HepG2 (cell line): ENCODE measurements around the gene EIF6. TPM values are rescaled to one million over a fixed set of nuclear protein-coding genes. Genes with fewer than 3 reads are reported as not detected.

ENCODE experiments used
- ETV5 ChIP-seq: IDR thresholded peaks from 2 replicates; pipeline ENCODE4 v1.6.1; 2018; ENCODE audit warnings: missing biosample characterization, missing genetic modification reagents, inconsistent platforms, borderline replicate concordance
- SOX13 ChIP-seq, 3 experiments: fragments of 450-650 bp in 1 of 3; sonication (generic) in 1 of 3; formaldehyde crosslinking in 1 of 3; IDR thresholded peaks in 2 of 3; conservative IDR thresholded peaks in 1 of 3; 2 replicates each; pipeline versions ENCODE4 v1.5.0 to v1.6.1; 2016 to 2020; ENCODE audit warnings: antibody characterized with exemption in 1 of 3, mild to moderate bottlenecking in 1 of 3, missing compliant biosample characterization in 1 of 3, missing genetic modification reagents in 1 of 3, moderate library complexity in 1 of 3
- XBP1 ChIP-seq: sonication (generic); formaldehyde crosslinking; IDR thresholded peaks from 2 replicates; pipeline ENCODE4 v1.5.0; 2020; ENCODE audit warnings: missing genetic modification reagents
- ZNF674 ChIP-seq: sonication (generic); formaldehyde crosslinking; IDR thresholded peaks from 2 replicates; pipeline ENCODE4 v1.5.0; 2020; ENCODE audit warnings: low read depth, mild to moderate bottlenecking, missing genetic modification reagents
- polyA plus RNA-seq, 8 experiments: library from polyadenylated mRNA; depleted of rRNA in 3 of 8; stranded (reverse) in 7 of 8; unstranded in 1 of 8; fragments of >200 nt; fragmentation: Illumina TruSeq in 4 of 8; extraction: Trizol in 4 of 8; gene quantifications; 2 replicates each; pipeline versions ENCODE4 v1.2.1 to v1.2.3, GENCODE V29; 2011 to 2016; ENCODE audit warnings: low read depth in 4 of 8, missing spikeins in 1 of 8, mixed read lengths in 1 of 8; ENCODE audit not compliant: insufficient read depth in 1 of 8
- total RNA-seq, 5 experiments: library from RNA; depleted of rRNA; stranded (reverse); fragments of >200 nt; fragmentation: Illumina TruSeq; extraction: Trizol; gene quantifications; 2 replicates each; pipeline ENCODE4 v1.2.3, GENCODE V29; 2016; ENCODE audit warnings: low read depth in 1 of 5
- TF ChIP-seq, protein P1 (sequence below): sonication (generic); formaldehyde crosslinking; IDR thresholded peaks from 2 replicates; pipeline ENCODE4 v1.5.0; 2020; ENCODE audit warnings: mild to moderate bottlenecking, missing genetic modification reagents, borderline replicate concordance
- TF ChIP-seq, protein P2 (sequence below): sonication (generic); formaldehyde crosslinking; IDR thresholded peaks from 2 replicates; pipeline ENCODE4 v1.4.0; 2020; ENCODE audit warnings: missing genetic modification reagents, mild to moderate bottlenecking, borderline replicate concordance
- TF ChIP-seq, protein P3 (sequence below): sonication (generic); formaldehyde crosslinking; IDR thresholded peaks from 2 replicates; pipeline ENCODE4 v1.5.1; 2020; ENCODE audit warnings: mild to moderate bottlenecking, missing genetic modification reagents, borderline replicate concordance
- TF ChIP-seq, protein P4 (sequence below): IDR thresholded peaks from 2 replicates; pipeline ENCODE4 v1.6.1; 2016
- TF ChIP-seq, protein P5 (sequence below): sonication (generic); formaldehyde crosslinking; IDR thresholded peaks from 2 replicates; pipeline ENCODE4 v1.8.0; 2022; ENCODE audit warnings: missing genetic modification reagents, mild to moderate bottlenecking, moderate library complexity, borderline replicate concordance
- TF ChIP-seq, protein P6 (sequence below): sonication (generic); formaldehyde crosslinking; IDR thresholded peaks from 2 replicates; pipeline ENCODE4 v1.8.0; 2022; ENCODE audit warnings: missing genetic modification reagents, low read depth, mild to moderate bottlenecking, borderline replicate concordance

Gene EIF6
- total and polyA plus RNA-seq, 2 of the 13 experiments (the other 11 are each of a cell fraction or from before 2014, with no cell fraction given): 462 to 466 TPM

DNA sequence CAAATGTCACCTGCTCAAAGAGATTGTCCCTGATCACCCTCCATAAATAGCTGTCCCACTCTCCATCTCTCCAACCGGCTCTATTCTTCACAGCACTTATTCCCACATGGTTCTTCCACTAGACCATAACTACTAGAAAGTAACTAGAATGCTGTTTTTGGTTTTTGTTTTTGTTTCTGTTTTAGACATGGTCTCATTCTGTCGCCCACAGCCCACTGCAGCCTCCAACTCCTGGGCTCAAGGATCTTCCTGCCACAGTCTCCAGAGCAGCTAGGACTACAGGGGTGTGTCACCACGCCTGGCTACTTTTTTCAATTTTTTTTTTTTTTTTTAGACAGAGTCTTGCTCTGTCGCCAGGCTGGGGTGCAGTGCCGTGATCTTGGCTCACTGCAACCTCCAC is 45.8 kb downstream of the EIF6 start (continued):
- TF ChIP-seq, protein P1, sequence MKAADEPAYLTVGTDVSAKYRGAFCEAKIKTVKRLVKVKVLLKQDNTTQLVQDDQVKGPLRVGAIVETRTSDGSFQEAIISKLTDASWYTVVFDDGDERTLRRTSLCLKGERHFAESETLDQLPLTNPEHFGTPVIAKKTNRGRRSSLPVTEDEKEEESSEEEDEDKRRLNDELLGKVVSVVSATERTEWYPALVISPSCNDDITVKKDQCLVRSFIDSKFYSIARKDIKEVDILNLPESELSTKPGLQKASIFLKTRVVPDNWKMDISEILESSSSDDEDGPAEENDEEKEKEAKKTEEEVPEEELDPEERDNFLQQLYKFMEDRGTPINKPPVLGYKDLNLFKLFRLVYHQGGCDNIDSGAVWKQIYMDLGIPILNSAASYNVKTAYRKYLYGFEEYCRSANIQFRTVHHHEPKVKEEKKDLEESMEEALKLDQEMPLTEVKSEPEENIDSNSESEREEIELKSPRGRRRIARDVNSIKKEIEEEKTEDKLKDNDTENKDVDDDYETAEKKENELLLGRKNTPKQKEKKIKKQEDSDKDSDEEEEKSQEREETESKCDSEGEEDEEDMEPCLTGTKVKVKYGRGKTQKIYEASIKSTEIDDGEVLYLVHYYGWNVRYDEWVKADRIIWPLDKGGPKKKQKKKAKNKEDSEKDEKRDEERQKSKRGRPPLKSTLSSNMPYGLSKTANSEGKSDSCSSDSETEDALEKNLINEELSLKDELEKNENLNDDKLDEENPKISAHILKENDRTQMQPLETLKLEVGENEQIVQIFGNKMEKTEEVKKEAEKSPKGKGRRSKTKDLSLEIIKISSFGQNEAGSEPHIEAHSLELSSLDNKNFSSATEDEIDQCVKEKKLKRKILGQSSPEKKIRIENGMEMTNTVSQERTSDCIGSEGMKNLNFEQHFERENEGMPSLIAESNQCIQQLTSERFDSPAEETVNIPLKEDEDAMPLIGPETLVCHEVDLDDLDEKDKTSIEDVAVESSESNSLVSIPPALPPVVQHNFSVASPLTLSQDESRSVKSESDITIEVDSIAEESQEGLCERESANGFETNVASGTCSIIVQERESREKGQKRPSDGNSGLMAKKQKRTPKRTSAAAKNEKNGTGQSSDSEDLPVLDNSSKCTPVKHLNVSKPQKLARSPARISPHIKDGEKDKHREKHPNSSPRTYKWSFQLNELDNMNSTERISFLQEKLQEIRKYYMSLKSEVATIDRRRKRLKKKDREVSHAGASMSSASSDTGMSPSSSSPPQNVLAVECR: no peak
- TF ChIP-seq ZNF674 (CRISPR knock-in tag) (no peak), XBP1 (CRISPR knock-in tag) (no peak), SOX13 (IDR thresholded peaks at IDR 0.05) (no peak), SOX13 (CRISPR knock-in tag; conservative IDR thresholded peaks at IDR 0.05 in 1 of 2, IDR thresholded peaks at IDR 0.05 in 1 of 2) (no peak), ETV5 (CRISPR knock-in tag) (no peak)
- TF ChIP-seq, protein P2, sequence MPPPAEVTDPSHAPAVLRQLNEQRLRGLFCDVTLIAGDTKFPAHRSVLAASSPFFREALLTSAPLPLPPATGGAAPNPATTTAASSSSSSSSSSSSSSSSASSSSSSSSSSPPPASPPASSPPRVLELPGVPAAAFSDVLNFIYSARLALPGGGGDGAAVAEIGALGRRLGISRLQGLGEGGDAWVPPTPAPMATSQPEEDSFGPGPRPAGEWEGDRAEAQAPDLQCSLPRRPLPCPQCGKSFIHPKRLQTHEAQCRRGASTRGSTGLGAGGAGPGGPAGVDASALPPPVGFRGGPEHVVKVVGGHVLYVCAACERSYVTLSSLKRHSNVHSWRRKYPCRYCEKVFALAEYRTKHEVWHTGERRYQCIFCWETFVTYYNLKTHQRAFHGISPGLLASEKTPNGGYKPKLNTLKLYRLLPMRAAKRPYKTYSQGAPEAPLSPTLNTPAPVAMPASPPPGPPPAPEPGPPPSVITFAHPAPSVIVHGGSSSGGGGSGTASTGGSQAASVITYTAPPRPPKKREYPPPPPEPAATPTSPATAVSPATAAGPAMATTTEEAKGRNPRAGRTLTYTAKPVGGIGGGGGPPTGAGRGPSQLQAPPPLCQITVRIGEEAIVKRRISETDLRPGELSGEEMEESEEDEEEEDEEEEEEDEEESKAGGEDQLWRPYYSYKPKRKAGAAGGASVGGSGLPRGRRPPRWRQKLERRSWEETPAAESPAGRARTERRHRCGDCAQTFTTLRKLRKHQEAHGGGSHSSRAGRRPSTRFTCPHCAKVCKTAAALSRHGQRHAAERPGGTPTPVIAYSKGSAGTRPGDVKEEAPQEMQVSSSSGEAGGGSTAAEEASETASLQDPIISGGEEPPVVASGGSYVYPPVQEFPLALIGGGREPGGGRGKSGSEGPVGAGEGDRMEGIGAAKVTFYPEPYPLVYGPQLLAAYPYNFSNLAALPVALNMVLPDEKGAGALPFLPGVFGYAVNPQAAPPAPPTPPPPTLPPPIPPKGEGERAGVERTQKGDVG: no peak
- TF ChIP-seq, protein P3, sequence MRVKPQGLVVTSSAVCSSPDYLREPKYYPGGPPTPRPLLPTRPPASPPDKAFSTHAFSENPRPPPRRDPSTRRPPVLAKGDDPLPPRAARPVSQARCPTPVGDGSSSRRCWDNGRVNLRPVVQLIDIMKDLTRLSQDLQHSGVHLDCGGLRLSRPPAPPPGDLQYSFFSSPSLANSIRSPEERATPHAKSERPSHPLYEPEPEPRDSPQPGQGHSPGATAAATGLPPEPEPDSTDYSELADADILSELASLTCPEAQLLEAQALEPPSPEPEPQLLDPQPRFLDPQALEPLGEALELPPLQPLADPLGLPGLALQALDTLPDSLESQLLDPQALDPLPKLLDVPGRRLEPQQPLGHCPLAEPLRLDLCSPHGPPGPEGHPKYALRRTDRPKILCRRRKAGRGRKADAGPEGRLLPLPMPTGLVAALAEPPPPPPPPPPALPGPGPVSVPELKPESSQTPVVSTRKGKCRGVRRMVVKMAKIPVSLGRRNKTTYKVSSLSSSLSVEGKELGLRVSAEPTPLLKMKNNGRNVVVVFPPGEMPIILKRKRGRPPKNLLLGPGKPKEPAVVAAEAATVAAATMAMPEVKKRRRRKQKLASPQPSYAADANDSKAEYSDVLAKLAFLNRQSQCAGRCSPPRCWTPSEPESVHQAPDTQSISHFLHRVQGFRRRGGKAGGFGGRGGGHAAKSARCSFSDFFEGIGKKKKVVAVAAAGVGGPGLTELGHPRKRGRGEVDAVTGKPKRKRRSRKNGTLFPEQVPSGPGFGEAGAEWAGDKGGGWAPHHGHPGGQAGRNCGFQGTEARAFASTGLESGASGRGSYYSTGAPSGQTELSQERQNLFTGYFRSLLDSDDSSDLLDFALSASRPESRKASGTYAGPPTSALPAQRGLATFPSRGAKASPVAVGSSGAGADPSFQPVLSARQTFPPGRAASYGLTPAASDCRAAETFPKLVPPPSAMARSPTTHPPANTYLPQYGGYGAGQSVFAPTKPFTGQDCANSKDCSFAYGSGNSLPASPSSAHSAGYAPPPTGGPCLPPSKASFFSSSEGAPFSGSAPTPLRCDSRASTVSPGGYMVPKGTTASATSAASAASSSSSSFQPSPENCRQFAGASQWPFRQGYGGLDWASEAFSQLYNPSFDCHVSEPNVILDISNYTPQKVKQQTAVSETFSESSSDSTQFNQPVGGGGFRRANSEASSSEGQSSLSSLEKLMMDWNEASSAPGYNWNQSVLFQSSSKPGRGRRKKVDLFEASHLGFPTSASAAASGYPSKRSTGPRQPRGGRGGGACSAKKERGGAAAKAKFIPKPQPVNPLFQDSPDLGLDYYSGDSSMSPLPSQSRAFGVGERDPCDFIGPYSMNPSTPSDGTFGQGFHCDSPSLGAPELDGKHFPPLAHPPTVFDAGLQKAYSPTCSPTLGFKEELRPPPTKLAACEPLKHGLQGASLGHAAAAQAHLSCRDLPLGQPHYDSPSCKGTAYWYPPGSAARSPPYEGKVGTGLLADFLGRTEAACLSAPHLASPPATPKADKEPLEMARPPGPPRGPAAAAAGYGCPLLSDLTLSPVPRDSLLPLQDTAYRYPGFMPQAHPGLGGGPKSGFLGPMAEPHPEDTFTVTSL (CRISPR knock-in tag): no peak
- TF ChIP-seq, protein P4, sequence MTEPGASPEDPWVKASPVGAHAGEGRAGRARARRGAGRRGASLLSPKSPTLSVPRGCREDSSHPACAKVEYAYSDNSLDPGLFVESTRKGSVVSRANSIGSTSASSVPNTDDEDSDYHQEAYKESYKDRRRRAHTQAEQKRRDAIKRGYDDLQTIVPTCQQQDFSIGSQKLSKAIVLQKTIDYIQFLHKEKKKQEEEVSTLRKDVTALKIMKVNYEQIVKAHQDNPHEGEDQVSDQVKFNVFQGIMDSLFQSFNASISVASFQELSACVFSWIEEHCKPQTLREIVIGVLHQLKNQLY (CRISPR knock-in tag): no peak
- TF ChIP-seq, protein P5, sequence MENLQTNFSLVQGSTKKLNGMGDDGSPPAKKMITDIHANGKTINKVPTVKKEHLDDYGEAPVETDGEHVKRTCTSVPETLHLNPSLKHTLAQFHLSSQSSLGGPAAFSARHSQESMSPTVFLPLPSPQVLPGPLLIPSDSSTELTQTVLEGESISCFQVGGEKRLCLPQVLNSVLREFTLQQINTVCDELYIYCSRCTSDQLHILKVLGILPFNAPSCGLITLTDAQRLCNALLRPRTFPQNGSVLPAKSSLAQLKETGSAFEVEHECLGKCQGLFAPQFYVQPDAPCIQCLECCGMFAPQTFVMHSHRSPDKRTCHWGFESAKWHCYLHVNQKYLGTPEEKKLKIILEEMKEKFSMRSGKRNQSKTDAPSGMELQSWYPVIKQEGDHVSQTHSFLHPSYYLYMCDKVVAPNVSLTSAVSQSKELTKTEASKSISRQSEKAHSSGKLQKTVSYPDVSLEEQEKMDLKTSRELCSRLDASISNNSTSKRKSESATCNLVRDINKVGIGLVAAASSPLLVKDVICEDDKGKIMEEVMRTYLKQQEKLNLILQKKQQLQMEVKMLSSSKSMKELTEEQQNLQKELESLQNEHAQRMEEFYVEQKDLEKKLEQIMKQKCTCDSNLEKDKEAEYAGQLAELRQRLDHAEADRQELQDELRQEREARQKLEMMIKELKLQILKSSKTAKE (CRISPR knock-in tag): no peak
- TF ChIP-seq, protein P6, sequence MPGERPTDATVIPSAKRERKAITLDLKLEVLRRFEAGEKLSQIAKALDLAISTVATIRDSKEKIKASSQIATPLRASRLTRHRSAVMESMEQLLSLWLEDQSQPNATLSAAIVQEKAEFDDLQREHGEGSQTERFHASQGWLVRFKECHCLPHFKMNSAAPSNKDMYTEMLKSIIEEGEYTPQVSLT (CRISPR knock-in tag): no peak
